Heart left ventricle (tissue), 13 donors: ENCODE data around the gene RPL11.

Source experiments
- POLR2A ChIP-seq, 2 donors: fragments of 450-650 bp; IDR thresholded peaks; one replicate each; pipeline ENCODE4 v1.6.1; 2017; ENCODE audit warnings: antibody characterized with exemption in 2 of 2, mild to moderate bottlenecking in 2 of 2, moderate library complexity in 2 of 2
- TF ChIP-seq, protein P1 (sequence below), 12 donors: fragments of 200-600 bp; sonication (generic) in 4 of 12; IDR thresholded peaks; one replicate each; pipeline versions ENCODE4 v1.5.0 to v1.8.0; 2018 to 2022; ENCODE audit warnings: antibody characterized with exemption in 12 of 12, mild to moderate bottlenecking in 5 of 12
- donor health status: ischemic (EF 13 %, LVEDD 7.1; RV severe dilation, severe dysfunction).
- donor health status: DM: no; HTN: yes; CAD: no.
- donor health status: DM: no; HTN: no; CAD: no.
- donor health status: ischemic (EF 25% LVEDD 6.9; RV normal size, moderate dysfunction).
- donor health status: ischemic (EF 25% LVEDD 5.7; RV mildly dilated, moderate dysfunction).
- donor health status: ischemic (EF 35%, LVEDD 5.7; RV mildly dilated, moderate dysfunction).
- donor health status: nonischemic (EF 11% LVEDD 7.7; RV severe dilation, severe dysfunction).
- donor health status: DM: yes; HTN: yes; CAD: no.
- donor health status: PGD.
- donor health status: ischemic (EF 29% LVEDD 5.4; RV normal size, mild dysfunction).
- donor health status: nonischemic (EF 23%, LVEDD 6.1; RV moderate dilation, normal function).

DNA sequence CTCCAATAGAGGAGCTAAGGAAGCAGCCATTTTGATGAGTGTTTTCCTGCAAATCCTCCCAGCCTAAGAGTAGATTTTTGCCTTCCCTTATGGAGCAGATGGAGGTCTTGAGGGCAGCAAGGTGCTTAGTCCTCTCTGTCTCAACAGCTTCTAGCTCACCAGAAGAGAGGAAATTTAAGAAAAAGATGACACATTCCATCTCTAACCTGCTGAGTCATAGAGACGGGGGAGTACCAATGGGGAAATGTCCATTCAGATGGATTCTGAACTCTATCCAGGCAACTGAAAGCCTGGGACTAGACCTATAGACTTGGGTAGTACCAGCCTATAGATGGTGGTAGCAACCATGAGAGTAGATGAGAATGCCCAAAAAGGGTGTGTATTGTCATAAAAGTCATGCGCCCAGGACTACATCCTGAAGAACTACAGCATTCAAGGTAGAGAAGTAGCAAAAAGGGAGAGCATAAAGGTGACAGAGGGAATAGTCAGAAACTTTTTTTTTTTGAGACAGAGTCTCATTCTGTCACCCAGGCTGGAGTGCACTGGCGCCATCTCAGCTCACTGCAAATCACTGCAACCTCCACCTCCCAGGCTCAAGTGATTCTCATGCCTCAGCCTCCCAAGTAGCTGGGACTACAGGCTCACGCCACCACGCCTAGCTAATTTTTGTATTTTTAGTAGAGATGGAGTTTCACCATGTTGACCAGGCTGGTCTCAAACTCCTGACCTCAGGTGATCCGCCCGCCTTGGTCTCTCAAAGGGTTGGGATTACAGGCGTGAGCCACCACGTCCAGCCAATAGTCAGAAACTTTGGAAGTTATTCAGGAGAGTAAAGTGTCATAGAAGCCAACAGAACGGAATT, 41.0 kb downstream of the RPL11 start:
- TF ChIP-seq, protein P1, sequence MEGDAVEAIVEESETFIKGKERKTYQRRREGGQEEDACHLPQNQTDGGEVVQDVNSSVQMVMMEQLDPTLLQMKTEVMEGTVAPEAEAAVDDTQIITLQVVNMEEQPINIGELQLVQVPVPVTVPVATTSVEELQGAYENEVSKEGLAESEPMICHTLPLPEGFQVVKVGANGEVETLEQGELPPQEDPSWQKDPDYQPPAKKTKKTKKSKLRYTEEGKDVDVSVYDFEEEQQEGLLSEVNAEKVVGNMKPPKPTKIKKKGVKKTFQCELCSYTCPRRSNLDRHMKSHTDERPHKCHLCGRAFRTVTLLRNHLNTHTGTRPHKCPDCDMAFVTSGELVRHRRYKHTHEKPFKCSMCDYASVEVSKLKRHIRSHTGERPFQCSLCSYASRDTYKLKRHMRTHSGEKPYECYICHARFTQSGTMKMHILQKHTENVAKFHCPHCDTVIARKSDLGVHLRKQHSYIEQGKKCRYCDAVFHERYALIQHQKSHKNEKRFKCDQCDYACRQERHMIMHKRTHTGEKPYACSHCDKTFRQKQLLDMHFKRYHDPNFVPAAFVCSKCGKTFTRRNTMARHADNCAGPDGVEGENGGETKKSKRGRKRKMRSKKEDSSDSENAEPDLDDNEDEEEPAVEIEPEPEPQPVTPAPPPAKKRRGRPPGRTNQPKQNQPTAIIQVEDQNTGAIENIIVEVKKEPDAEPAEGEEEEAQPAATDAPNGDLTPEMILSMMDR (IDR thresholded peaks at IDR 0.05) = no peak
- TF ChIP-seq POLR2A (IDR thresholded peaks at IDR 0.05) = no peak
